GM19463 (cell line): Measurements from ENCODE around the gene TMEFF2.
"Not testable (repeated sequence)": the region's sequence is repeated elsewhere in the genome, so short reads cannot be mapped to it uniquely, and the experiment has no call there.

Experiments used
- ATAC-seq: cut with Tn5 transposase; IDR thresholded peaks from one replicate; pipeline ENCODE4 v1.9.1; 2021; ENCODE audit warnings: mild to moderate bottlenecking, moderate library complexity; ENCODE audit not compliant: unreplicated experiment

Gene TMEFF2

GRCh38 chr2:191941376-191941929 is 253.3 kb downstream of the TMEFF2 start:
- no peak for ATAC-seq

GRCh38 chr2:191938779-191939178 is 256.0 kb downstream of the TMEFF2 start:
- no peak for ATAC-seq

GRCh38 chr2:191936882-191937405 is 257.8 kb downstream of the TMEFF2 start:
- ATAC-seq, result no peak

- no peak for ATAC-seq
These were observed 259.5 kb downstream of the TMEFF2 start for GRCh38 chr2:191935247-191935646.

GRCh38 chr2:191933307-191934105 is 261.2 kb downstream of the TMEFF2 start:
- ATAC-seq, result peak; percentile 97

GRCh38 chr2:191932286-191932685 is 262.4 kb downstream of the TMEFF2 start:
- ATAC-seq, result no peak

GRCh38 chr2:191931329-191931728 is 263.4 kb downstream of the TMEFF2 start:
- ATAC-seq, result no peak

GRCh38 chr2:191930205-191930604 is 264.5 kb downstream of the TMEFF2 start:
- ATAC-seq, result no peak

- no peak for ATAC-seq
These were observed 265.4 kb downstream of the TMEFF2 start for GRCh38 chr2:191929288-191929687.

- no peak for ATAC-seq
These were observed 266.7 kb downstream of the TMEFF2 start for GRCh38 chr2:191927991-191928390.

GRCh38 chr2:191927319-191927867 is 267.3 kb downstream of the TMEFF2 start:
- ATAC-seq, result no peak

GRCh38 chr2:191926671-191927070 is 268.1 kb downstream of the TMEFF2 start:
- no peak for ATAC-seq

- ATAC-seq, result no peak
These were observed 271.1 kb downstream of the TMEFF2 start for GRCh38 chr2:191923652-191923997.

GRCh38 chr2:191922736-191923651 is 271.7 kb downstream of the TMEFF2 start:
- ATAC-seq, result peak; percentile 90

- not testable (repeated sequence) for ATAC-seq
These were observed 273.1 kb downstream of the TMEFF2 start for GRCh38 chr2:191921650-191922049.

- ATAC-seq, result no peak
These were observed 274.2 kb downstream of the TMEFF2 start for GRCh38 chr2:191920502-191920901.

GRCh38 chr2:191917967-191918651 is 276.6 kb downstream of the TMEFF2 start:
- no peak for ATAC-seq

GRCh38 chr2:191917430-191917881 is 277.3 kb downstream of the TMEFF2 start:
- no peak for ATAC-seq

- ATAC-seq, result no peak
These were observed 277.9 kb downstream of the TMEFF2 start for GRCh38 chr2:191916826-191917225.

- ATAC-seq, result no peak
These were observed 279.0 kb downstream of the TMEFF2 start for GRCh38 chr2:191915750-191916149.
